HG03039 (cell line): ENCODE results near the gene LMTK2.
"Not testable (repeated sequence)": the region's sequence is repeated elsewhere in the genome, so short reads cannot be mapped to it uniquely, and the experiment has no call there.

Source experiments
- ATAC-seq: cut with Tn5 transposase; IDR thresholded peaks from one replicate; pipeline ENCODE4 v1.9.1; 2021; ENCODE audit warnings: mild to moderate bottlenecking, moderate library complexity; ENCODE audit not compliant: unreplicated experiment

Gene LMTK2

DNA sequence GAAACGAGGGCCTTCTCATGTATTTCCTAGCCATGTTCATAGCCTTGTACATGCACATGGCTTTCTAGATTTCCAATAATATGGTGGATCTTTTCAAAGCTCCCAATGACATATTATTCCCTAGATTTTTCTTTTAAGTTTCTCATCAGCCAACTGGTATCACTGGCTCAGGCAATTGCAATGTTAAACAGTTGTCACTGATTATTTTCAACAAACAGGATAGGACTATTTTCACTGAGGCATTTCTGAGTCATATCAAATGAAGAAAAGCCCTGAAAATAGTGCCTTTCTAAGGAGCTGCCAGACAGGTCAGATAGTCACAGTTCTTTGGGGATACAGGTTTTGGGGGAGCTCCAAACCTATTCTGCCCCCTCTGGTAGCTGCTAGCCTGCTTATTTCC lies 4.5 kb upstream of the LMTK2 start:
- ATAC-seq: no peak

DNA sequence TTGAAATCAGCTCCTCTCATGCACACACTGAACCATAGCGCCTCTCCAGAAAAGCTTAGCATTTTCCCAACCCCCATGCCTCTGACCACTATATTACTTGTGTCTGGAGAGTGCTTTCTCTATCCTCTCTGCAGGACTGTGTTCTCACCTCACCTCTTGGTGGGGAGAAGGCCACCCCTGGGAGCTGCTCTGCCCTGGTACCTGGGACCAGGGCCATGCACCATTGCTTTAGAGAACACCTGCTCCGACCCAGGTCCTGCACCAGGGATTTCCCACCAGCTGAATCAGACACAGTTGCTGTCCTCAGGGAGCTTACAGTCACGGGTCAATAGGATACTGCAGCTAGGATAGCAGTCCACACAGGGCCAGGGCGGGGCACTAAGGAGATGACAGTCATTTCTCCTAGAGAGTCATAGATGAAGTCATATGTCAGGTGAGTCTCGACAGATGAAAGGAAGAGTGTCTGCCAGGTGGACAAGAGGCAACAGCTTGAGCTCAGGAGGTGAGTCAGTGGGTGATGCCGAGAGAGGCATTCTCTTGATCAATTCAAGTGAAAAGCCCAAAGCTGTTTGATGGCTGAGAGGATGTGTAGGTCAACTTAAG lies 619 bp upstream of the LMTK2 start:
- no peak for ATAC-seq

DNA sequence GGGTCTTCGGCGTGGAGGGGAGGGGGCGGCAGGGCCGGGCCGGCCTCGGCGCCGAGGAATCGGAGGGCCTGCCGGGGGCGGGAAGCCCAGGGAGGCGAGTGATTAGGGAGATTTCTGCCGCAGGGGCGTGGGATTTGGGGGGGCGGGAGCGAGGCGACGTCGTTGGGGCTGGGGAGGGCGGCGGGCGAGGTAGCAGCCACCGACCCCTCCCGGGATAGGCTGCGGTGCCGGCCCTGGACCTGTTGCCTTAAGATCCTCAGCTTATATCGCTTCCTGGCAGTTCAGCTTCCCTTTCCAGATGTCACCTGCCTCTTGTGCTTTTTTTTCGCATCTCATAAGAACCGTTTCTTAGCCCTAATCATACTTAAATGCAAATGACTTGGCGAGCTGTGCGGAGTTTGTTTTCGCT lies 655 bp downstream of the LMTK2 start:
- no peak for ATAC-seq

DNA sequence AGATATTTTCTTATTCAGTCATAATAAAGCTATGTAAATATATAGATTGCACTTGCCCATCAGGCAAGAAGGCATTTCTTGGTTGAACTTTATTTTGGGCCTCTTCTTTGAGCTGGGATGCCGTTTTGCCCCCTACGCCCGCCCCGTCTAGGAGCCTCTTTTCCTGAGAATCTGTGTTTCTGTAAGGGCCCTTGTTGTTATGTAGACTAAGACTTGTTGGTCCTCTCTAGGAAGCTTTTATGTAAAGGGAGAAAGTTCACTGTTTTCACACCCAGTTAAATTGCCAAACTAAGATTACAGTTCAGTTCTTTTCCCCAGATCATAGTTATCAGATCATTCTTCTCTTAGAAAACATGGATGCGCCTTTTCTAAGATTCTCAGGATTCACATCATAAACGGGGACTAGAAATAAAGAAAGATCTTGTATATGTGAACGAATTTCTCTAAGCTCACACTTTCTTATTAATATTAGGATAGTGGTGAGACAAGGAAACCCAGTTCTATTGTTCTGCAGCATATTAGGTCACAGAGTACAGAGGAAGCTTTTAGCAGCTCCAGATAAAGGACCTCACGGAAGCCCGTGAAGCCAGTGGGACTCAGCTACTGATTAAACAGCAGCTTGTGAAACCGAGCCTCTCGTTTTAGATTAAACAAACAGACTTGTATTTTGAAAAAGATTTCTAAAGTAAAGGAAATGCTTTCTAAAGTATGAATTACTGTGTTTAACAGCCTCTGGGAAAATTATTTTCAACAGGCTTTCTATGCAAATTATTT lies 3.8 kb downstream of the LMTK2 start:
- ATAC-seq: no peak

DNA sequence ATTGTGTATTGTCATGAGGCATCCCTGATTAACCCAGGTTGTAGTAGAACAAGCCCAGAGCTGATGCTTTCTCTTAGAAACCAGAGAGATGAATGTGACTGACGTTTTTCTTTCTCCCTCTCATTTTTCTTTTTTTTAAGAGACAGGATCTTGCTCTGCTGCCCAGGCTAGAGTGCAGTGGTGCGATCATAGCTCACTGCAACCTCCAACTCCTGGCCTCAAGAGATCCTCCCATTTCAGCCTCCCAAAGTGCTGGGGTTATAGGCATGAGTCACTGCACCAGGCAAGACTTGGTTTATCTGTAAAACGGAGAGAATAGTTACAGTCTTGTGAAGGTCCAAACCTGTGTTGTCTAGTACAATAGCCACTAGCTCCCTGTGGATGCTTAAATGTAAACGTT lies 5.4 kb downstream of the LMTK2 start:
- no peak for ATAC-seq

DNA sequence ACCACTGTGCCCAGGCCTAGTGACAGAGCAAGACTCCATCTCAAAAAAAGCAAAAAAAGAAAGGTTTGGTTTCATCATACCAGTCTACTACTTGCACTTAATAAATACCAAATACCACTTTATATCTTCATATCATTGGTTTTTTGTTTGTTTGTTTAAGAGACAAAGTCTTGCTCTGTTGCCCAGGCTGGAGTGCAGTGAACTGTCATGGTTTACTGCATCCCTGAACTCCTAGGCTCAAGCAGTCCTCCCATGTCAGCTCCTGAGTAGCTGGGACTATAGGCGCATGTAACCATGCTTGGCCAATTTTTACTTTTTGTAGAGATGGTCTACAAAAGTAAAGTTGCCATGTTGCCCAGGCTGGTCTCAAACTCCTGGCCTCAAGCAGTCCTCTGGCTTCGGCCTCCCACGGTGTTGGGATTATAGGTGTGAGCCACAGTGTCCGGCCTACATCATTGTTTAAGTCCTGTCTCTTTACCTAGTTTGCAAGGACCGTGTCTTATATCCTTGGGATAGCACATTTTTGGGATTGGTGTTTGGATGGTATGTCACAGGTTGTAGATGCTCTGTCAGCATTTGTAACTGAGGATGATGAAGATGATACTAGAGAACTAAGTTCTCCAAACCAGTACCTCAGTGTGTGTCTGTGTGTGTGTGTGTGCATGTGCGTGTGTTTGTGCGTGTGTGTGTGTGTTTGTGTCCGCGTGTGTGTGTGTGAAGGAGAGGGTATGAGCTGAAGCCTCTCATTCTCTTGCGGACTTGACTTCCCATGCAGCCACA lies 9.3 kb downstream of the LMTK2 start:
- ATAC-seq: no peak

DNA sequence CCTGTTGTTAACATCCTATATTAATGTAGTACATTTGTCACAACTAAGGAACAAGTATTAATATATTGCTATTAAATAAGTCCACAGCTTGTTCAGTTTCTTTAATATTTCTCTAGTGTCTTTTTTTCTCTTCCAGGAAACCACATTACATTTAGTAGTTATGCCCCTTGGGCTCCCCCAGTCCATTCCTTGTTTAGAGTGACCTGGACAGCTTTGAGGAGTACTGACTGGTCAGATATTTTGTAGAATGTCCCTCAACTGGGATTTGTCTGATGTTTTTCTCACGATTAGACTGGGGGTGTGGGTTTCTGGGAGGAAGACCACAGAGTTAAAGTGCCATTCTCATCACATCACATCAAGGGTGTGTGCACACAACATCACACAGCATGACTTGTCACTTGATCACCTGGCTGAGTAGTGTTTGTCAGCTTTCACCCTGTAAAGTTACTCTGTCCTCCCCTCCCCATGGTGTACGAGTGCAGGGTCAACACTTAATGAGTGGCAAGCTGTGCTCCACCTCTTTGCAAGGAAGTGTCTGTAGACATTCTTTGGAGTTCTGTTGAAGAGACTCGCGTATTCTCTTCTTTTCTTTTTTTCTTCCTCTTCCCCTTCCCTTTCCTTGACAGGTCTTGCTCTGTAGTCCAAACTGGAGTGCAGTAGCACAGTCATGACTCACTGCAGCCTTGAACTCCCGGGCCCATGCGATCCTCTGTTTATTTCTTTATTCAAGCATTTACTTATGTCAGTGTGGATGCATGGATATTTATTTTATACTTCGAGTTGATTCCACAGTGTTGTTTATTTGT lies 10.2 kb downstream of the LMTK2 start:
- ATAC-seq: no peak

DNA sequence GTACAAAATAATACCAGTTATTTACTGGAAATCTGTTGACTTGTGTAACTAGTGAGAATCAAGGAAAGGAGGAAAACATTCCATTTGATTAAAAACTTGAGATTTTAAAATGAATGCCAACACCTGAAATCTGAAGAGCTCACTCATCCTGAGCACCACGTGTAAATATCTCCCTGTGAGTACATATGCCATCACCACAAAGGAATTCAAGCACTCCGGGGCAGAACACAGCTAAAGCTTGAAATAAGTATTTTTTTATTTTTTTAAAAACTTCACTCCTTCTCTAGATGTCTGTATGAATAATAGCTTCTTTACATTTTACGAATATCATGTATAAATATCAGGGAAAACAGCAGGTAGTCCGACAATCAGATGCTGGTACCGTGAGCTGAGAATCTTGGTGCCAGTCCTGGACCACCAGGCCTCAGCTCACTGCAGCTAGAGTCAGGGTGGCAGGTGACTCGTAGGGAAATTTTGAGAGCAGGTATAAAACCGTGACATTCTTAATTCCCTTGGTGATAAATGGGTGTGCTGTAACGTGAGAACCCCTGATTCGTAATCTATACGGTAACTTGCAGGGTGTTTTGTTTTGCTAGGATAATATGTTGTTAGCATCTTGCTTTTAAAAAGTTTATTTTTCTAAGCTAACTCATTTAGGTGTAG lies 12.7 kb downstream of the LMTK2 start:
- ATAC-seq: no peak

DNA sequence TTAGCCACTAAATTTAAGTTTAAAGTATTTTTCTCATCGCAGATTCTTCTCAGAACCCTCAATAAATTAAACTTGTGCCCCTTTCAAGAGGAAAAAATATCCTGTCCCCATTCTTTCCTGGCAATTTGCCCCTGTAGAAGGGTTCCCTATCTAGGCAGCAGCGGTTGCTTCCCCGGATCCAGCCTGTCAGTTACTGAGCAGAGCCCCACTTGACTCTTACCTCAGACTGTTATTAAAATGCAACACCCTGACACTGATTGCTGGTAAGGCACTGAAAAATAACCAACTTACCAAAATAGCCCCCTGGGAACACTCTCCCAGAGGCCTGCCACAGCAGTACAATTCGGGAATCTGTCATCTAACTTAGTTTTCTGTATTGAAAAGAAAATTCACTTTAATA lies 13.9 kb downstream of the LMTK2 start:
- no peak for ATAC-seq

DNA sequence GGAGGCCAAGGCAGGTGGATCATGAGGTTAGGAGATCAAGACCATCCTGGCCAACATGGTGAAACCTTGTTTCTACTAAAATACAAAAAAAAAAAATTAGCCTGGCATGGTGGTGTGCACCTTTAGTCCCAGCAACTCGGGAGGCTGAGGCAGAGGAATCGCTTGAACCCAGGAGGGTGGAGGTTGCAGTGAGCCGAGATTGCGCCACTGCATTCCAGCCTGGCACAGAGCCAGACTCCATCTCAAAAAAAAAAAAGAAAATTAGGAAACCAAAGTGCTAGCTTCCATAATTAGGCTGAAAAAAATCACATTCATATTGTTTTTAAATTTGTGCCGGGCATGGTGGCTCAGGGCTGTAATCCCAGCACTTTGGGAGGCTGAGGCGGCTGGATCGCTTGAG lies 14.7 kb downstream of the LMTK2 start:
- ATAC-seq: not testable (repeated sequence)

DNA sequence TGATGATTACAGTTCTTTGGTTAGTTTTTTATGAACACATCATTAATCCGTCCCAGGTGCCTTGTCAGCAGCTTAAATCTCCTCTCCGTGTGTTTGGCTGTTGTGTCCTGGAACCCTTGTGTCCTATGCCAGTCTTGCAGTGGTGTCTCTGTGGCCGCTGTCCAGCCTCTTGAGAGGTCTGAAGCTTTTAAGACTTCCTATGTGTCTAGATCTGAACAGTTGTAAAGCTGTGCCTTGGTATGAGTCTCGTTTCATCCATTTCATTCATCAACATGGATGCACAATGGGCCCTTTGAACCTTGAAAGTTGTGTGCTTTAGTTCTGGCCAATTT lies 16.7 kb downstream of the LMTK2 start:
- ATAC-seq: no peak

DNA sequence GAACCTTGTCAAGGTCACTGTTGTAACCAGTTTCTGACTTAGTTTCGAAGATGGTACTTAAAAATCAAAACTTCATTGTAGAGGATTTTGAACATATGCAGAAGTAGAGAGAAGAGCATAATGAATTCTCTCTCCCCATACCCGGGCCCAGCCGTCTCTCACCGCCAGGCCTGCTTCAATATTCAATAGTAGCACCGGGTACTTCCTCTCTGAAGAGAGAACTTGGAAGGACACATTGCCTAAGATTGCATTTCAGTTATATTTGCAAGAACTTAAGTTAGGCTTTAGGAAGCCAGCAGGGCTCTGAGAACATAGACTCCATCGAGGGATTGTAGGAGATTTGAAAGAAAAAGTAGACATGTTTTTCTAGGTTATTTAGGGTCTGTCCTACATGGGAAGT lies 19.1 kb downstream of the LMTK2 start:
- ATAC-seq: no peak

DNA sequence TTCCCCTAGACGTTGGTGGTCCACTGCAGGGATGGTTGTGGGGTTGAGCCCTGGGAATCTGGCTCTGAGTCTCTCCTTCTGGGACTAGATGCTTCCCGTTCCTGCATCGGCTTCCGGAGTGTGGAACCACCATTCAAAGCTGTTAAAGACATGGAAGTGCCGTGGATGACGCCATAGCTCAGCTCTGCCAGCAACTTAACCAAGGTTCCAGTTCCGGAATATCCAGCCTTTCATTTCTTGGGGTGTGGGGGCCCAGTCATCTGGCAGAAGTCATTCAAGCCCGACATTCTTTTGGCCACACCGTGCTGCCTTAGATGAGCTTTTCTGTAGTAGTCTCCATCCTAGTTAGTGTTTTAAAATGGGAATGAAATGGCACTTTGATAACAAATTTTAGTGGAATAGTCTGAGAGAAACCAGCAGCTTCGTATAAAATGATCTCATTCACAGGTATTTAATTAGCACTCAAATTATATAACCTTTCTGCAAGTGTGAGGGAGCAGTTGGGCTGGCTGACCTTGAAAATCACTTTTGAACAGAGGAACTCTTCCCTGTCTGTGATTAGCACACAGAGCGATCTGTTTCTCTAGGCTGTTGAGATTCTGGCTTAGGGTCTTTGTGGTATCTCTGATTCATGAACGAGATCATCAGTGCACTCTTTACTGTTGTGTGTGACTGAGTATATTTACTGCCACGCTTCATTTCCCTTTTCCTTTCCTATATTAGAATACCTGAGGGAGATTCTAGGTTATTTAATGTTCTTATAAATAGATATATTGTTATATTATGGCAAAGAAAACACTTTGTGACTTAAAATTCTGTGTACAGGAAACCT lies 19.9 kb downstream of the LMTK2 start:
- ATAC-seq: no peak

DNA sequence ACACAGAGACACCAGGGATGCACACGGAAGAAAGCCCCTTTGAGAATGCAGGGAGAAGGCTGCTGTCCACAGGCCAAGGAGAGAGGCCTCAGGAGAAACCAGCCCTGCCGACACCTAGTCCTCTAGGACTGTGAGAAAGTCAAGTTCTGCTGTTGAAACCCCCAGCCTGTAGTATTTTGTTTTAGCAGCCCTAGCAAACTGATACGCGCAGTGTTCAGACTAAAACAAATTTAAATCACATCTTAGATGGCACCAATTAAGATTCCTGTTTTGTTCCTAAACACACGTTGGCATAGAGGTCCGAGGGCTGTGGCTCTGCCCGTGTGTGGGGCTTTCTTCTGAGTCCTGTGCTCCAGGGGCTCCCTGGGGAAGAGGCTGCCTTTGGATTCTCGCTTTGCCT lies 21.7 kb downstream of the LMTK2 start:
- no peak for ATAC-seq

DNA sequence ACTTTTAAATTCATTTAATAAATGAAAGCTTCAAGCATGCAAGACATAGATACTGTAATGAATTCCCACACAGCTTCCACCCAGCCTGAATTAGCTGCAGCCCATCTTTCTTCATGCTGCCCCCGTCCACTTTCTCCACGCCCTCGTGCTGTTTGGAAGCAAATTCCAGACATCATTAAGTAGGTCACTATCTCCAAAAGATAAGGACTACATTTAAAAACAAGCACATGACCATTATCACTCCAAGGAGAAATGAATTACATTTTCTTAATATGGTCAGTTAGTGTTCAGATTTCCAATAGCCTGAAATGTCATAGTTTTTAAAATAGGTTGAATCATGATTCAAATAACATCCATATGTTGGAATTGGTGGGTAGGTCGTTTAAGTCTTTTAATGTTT lies 24.3 kb downstream of the LMTK2 start:
- no peak for ATAC-seq

DNA sequence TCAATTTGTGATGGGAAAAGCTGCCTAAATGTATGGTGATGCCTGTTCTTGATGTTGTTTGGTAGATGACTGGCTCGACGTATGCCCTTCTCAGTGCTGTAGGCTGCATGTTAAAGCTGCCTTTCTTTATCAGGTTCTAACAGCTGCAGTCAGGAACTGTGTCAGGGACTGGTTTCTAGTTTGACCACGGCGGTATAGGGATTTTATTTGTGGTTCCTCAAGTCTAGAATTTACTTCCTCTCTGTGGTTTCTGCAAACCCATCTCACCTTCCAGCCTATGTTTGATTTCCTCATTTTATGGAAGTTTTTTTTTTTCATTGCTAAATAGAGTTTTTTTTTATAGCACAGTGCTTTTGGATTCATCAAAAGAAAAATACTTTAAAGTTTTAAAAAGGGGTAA lies 26.5 kb downstream of the LMTK2 start:
- ATAC-seq: peak; percentile 75

DNA sequence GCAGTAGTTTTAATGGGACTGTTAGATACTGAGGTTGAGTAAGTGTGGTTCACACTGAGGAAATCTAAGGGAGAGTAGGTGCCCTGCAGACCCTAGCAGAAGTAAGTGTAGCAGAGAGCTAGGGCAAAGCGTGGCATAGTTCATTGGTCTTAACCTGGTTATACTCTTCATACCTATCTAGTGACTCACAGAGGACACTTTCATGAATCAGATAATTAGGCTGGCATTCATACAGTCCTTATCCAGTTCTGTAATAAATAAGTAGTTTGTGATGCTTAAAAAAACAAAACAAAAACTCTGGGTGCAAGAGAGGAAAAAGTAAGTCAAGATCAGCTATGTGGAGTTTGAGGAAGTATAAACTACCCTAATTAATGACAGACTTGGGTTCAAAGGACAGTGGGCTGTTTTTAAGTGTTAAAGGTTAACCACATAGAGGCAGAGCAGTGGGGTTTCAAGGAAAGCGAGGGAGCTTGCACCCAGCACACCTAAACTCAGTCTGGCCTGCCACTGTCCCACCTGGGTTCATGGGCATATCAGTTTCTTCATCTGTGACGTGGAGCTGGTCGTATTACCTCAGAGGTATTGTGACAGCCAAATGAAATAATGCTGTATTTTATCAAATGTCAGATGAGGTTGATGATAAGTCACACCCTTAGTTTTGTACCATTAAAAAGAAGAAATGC lies 27.1 kb downstream of the LMTK2 start:
- no peak for ATAC-seq

DNA sequence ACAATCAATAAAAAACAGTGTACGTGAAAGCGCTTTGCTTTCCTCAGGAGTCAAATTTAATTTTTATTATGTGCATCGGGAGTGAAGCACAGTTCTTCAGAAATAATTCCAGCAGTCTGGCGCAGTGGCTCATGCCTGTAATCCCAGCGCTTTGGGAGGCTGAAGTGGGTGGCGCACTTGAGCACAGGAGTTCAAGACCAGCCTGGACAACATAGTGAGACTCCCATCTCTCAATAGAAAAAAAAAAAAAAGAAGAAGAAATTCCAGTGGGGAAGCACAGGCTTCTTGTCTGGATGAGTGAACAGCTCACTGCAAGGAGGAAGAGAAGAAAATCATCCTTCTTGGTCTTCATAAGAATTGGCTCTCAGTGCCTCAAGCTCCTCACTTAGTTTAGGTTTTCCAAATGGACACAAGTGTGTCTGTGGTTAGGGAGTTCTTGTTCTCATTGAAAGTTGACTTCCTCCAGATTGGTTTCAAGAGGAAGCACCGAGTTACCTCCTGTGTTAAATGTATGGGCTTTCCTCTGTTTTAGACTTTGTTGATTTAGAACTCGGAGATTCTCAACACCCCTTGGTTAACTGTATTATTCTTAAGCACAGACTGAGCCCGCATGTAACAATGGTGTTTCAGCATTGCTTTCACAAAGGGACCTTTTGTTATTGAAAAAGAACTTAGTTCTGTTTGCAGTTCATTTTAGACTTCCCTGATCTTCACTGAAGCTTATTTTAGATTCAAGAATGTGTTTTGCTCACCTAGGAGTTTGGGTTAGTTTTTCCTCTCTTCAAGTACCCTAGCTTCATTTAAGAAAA lies 28.0 kb downstream of the LMTK2 start:
- no peak for ATAC-seq

DNA sequence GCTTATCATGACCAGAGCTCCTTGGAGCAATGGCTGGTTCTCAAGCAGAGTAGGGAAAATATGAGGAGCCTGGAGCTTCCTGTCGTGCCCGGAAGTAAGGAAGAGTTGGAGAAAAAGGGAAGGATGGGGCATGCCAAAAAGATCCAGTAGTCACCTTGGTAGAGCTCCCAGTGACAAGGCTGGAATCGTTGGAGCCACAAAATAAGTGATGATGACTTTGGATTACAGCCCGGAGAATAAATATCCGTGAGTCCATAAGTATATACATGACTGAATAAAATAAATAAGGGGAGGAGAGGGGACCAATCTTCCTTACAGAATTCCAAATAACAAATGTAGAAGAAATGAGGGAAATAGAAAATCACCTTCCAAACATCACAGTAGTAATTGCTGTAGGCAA lies 29.3 kb downstream of the LMTK2 start:
- ATAC-seq: no peak
